BJ (cell line): Measurements from ENCODE around the gene PHRF1. TPM values are rescaled to one million over a fixed set of nuclear protein-coding genes. Genes with fewer than 3 reads are reported as not detected.

Source experiments
- CTCF ChIA-PET: fragments of 350-600 bp; formaldehyde crosslinking; extraction: SDS; loops from one replicate; lab custom pipeline; 2021; ENCODE audit warnings: antibody characterized with exemption, inconsistent platforms; lab: Yijun Ruan, JAX
- POLR2A ChIA-PET: fragments of 300-600 bp; sonication (Branson Sonifier 250); formaldehyde crosslinking; extraction: SDS; loops from one replicate; lab custom pipeline; 2021; ENCODE audit warnings: antibody characterized with exemption; lab: Charles Lee
- DNase-seq: peaks from one replicate; pipeline ENCODE4 v3.0.0-alpha.2; 2011; ENCODE audit warnings: low read depth
- H3K27me3 ChIP-seq: 2 replicates; pipeline ENCODE4 v1.6.0; 2011; ENCODE audit warnings: low read length; ENCODE audit not compliant: control insufficient read depth, insufficient read depth
- H3K36me3 ChIP-seq: 2 replicates; pipeline ENCODE4 v1.5.1; 2011; ENCODE audit warnings: low read length; ENCODE audit not compliant: control insufficient read depth, insufficient read depth
- H3K4me3 ChIP-seq: 2 replicates; pipeline ENCODE4 v1.5.1; 2011; ENCODE audit warnings: low read depth, mild to moderate bottlenecking, control low read depth, low read length
- polyA plus RNA-seq: library from polyadenylated mRNA; depleted of rRNA; stranded (reverse); fragments of >200 nt; gene quantifications from 2 replicates; pipeline ENCODE4 v1.2.3, GENCODE V29; 2011
- TF ChIP-seq, protein P1 (sequence below): IDR thresholded peaks from 2 replicates; pipeline ENCODE4 v1.5.1; 2011; ENCODE audit warnings: low read depth, mild to moderate bottlenecking, control low read depth, inconsistent platforms, low read length, moderate library complexity; ENCODE audit not compliant: insufficient read depth

The PHRF1 gene
- polyA plus RNA-seq, 1 experiment: 10.7 TPM

DNA sequence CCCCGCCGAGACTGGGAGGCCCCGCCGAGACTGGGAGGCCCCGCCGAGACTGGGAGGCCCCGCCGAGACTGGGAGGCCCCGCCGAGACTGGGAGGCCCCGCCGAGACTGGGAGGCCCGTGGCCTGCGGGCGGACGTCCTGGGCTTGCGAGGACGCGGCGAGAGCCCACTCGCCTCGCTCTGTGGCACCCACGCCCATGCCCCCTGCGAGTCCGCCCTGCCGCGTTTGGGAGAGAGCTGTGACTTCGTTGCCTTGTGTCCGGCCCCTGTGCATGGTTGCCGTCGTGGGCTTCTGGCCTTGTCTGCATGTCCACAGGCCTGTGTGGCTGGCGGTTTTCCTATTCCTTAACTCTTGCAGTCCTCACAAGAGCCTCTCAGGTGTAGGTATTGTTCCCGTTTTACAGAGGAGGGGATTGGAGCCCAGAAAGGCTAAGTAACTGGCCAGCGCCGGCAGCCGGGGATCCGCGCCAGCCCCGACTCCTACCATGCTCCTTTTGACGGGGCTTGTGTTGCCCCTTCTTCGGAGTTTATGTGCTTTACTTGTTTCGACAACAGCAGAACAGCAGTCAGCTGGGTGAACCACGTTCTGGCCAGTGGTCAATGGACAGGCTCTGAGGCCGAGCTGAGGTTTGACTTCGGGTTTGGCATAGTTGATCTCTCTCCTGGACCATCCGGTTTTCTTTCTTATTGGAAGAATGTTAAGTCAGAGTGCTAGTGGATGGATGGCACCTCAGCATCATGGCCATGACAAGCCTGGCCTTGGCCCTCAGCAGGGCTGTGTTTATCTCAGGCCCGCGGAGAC lies 741 bp downstream of the PHRF1 start:
- TF ChIP-seq, protein P1, sequence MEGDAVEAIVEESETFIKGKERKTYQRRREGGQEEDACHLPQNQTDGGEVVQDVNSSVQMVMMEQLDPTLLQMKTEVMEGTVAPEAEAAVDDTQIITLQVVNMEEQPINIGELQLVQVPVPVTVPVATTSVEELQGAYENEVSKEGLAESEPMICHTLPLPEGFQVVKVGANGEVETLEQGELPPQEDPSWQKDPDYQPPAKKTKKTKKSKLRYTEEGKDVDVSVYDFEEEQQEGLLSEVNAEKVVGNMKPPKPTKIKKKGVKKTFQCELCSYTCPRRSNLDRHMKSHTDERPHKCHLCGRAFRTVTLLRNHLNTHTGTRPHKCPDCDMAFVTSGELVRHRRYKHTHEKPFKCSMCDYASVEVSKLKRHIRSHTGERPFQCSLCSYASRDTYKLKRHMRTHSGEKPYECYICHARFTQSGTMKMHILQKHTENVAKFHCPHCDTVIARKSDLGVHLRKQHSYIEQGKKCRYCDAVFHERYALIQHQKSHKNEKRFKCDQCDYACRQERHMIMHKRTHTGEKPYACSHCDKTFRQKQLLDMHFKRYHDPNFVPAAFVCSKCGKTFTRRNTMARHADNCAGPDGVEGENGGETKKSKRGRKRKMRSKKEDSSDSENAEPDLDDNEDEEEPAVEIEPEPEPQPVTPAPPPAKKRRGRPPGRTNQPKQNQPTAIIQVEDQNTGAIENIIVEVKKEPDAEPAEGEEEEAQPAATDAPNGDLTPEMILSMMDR: no peak
- DNase-seq: no peak
- peak overlapping the region; percentile 99 for H3K4me3 ChIP-seq
- POLR2A ChIA-PET: no interaction called here
- no peaks in the 10 kb centered on the region for H3K27me3 ChIP-seq
- H3K36me3 ChIP-seq: peaks cover 6% of the 10 kb centered on the region
- CTCF ChIA-PET: interaction anchor here (0.9 kb wide), 1 partner anchor 23 kb away, joined by 3 read pairs; no protein-coding TSS in a partner anchor

DNA sequence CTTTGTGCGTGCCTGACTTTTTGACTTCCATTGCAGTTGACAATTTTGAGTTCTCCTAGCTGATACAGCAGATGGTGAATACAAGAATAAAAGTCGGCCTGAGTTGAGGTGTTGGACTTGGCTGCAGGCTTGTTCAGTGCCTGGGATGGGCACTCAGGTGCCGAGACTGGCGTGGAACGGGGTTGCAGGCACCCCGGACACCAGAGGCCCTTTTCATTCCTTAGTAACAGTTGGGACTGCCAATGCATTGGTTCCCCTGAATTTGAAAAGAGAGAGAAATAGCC lies 1.3 kb downstream of the PHRF1 start:
- ChIA-PET CTCF (interaction anchor here (0.9 kb wide), 1 partner anchor 23 kb away, joined by 3 read pairs; no protein-coding TSS in a partner anchor), POLR2A (no interaction called here)
- TF ChIP-seq, protein P1: no peak
- DNase-seq: no peak
- H3K4me3 ChIP-seq: peak overlapping the region; percentile 99
- peaks cover 7% of the 10 kb centered on the region for H3K36me3 ChIP-seq
- H3K27me3 ChIP-seq: no peaks in the 10 kb centered on the region

DNA sequence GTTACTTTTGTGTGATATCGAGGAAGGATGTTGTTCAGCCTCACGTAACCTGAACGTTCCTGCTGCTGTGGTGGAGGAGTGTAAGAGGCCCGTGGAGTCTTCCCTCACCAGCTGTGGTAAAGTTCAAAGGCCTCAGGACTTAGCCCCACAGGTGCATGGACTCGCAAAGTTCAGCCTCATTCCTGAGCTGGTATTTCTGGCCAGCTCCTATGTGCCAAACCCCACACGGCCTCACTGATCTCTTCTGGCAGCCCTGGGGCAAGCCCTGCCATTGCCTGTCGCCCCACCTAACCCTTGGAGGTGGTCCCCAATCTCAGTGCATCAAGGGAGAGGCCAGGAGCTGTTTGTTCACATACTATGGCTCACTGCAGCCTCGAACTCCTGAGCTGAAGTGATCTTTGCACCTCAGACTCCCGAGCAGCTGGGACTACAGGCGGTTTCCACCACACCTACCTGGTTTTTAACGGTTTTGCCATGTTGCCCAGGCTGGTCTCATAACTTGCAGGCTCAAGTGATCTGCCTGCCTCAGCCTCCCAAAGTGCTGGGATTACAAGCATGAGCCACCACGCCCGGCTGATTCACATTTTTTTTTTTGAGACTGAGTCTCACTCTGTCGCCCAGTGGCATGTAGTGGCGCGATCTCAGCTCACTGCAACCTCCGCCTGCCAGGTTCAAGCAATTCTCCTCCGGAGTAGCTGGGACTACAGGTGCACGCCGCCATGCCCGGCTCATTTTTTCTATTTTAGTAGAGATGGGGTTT lies 2.2 kb downstream of the PHRF1 start:
- H3K27me3 ChIP-seq: no peaks in the 10 kb centered on the region
- H3K36me3 ChIP-seq: peaks cover 8% of the 10 kb centered on the region
- POLR2A ChIA-PET: no interaction called here
- no peak overlapping the region; the same call in 1 of the 2 replicates for H3K4me3 ChIP-seq
- TF ChIP-seq, protein P1: no peak
- CTCF ChIA-PET: no interaction called here
- DNase-seq: no peak

DNA sequence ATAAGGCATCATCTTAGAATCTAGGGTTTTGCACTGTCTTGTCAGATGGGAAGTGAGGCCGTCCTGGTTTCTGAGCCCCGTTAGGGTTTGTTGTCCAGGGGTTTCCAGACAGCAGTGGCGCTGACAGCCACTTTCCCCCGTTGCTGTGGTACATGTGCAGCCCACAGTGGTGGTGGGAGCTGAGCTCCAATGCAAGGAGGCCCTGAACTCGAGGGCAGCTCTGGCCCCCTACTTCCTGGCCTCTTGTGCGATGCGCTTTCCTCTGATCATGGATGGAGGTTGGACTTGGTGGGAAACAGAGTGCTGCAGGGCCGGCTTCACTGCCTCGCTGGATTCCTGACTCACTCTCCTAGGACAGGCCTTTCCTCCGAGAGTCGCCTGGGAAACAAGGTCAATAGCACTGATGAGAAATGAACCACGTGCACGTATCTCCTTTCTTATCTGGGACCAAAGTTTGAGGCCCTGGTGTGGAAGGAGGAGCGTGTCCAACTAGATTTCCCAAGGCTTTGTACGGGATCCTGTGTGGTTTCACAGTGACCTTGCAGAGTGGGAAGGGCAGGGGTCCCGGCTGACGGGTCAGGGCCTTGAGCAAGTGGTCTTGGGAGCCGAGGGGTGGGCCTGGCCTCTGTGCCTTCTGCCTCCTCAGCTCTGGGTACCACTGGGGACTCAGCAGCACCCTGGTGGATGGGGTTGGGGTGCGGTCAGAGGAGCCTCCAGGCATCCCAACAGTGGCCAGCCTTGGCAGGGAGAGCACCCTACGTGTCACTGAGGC lies 3.7 kb downstream of the PHRF1 start:
- TF ChIP-seq, protein P1: no peak
- POLR2A ChIA-PET: no interaction called here
- no peak for DNase-seq
- H3K4me3 ChIP-seq: no peak overlapping the region
- CTCF ChIA-PET: no interaction called here
- H3K36me3 ChIP-seq: peaks cover 15% of the 10 kb centered on the region
- H3K27me3 ChIP-seq: no peaks in the 10 kb centered on the region

DNA sequence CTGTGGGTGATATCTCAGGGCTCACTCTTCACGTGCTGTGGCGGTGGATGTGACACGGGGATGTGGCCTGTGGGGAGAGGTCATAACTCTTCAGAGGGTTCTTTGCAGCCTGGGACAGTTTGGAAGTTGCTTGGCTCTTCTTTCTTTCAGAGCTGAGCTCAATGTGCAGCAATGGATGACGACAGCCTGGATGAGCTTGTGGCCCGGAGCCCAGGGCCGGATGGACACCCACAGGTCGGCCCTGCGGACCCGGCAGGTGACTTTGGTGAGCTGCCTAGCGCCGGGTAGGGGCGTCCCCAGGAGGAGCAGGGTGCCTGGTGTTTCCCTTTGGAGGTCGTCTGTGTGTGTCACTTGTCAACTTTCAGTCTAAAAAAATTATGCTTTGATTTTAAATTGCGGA lies 5.1 kb downstream of the PHRF1 start:
- CTCF ChIA-PET: no interaction called here
- H3K36me3 ChIP-seq: peaks cover 15% of the 10 kb centered on the region
- H3K4me3 ChIP-seq: no peak overlapping the region
- POLR2A ChIA-PET: no interaction called here
- DNase-seq: no peak
- no peaks in the 10 kb centered on the region for H3K27me3 ChIP-seq
- TF ChIP-seq, protein P1: no peak
